IPS DF 6.9 (cell line): ENCODE results near the gene C3orf70.
A peak's percentile ranks its signal among the peaks of the same experiment; 100 is the strongest.

Experiments
- DNase-seq: peaks from one replicate; pipeline ENCODE4 v3.0.0-alpha.2; 2013; ENCODE audit warnings: low read depth, low spot score
- H3K27ac ChIP-seq: one replicate; pipeline ENCODE4 v1.5.1; 2013; ENCODE audit warnings: low read length, control low read depth
- H3K27me3 ChIP-seq: 2 replicates; pipeline ENCODE4 v1.6.1; 2013; ENCODE audit warnings: mild to moderate bottlenecking, low read length; ENCODE audit not compliant: control insufficient read depth, insufficient read depth
- H3K36me3 ChIP-seq: 2 replicates; pipeline ENCODE4 v1.6.1; 2013; ENCODE audit warnings: low read length; ENCODE audit not compliant: control insufficient read depth, insufficient read depth
- H3K4me1 ChIP-seq: 2 replicates; pipeline ENCODE4 v1.6.1; 2013; ENCODE audit warnings: low read length; ENCODE audit not compliant: control insufficient read depth, insufficient read depth
- H3K4me3 ChIP-seq: 2 replicates; pipeline ENCODE4 v1.5.1; 2013; ENCODE audit warnings: mild to moderate bottlenecking, low read length
- H3K9me3 ChIP-seq: 2 replicates; pipeline ENCODE4 v1.6.1; 2013; ENCODE audit warnings: low read length, inconsistent platforms; ENCODE audit not compliant: control insufficient read depth, insufficient read depth
- WGBS: extraction: QIAGEN DNeasy Blood & Tissue Kit; methylation state at CpG from one replicate; pipeline ENCODE4 v1.1.7; 2013; ENCODE audit warnings: mixed read lengths, missing lambda C conversion rate; ENCODE audit not compliant: insufficient read length, insufficient coverage; 5-methylcytosine and 5-hydroxymethylcytosine counted together

C3orf70 gene

GRCh38 chr3:185152410-185153170 is at the start of gene C3orf70:
TSS of gene C3orf70 (minus strand) at chr3:185153060. CDS start at chr3:185152823, 237 bp downstream.
- peaks cover 6% of the 10 kb centered on the region; the same call in 1 of the 2 replicates for H3K4me1 ChIP-seq
- peaks cover 10% of the 10 kb centered on the region for H3K27me3 ChIP-seq
- no peak for DNase-seq
- H3K27ac ChIP-seq: no peak within 1 kb of the TSS
- no peaks in the 10 kb centered on the region for H3K9me3 ChIP-seq
- H3K4me3 ChIP-seq: peak within 1 kb of the TSS; percentile 55; the same call in 1 of the 2 replicates
- no CpG with 5 or more reads among the region's 113 CpGs for WGBS
- no peaks in the 10 kb centered on the region for H3K36me3 ChIP-seq

- Histone ChIP-seq H3K4me1 (no peaks in the 10 kb centered on the region), H3K27ac (no peak overlapping the region), H3K27me3 (no peaks in the 10 kb centered on the region), H3K4me3 (no peak overlapping the region), H3K36me3 (no peaks in the 10 kb centered on the region), H3K9me3 (no peaks in the 10 kb centered on the region)
- no peak for DNase-seq
- WGBS: no CpG with 5 or more reads among the region's 5 CpGs
Measured at GRCh38 chr3:185200639-185201038, 47.8 kb upstream of the C3orf70 start.

DNA sequence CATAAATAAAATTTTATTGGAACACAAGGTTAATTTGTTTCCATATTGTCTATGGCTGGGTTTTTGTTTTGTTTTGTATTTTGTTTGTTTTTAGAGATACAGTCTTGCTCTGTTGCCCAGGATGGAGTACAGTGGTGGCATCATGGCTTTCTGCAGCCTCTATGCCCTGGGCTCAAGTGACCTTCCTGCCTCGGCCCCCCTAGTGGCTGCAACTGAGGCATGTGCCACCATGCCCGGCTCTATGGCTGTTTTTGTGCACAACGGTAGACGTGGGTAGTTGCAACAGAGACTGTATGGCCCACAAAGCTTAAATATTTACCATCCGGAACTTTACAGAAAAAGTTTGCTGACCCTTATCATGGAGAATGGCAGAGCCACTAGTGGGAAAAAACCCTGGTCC is 46.8 kb upstream of the C3orf70 start:
- H3K36me3 ChIP-seq: no peaks in the 10 kb centered on the region
- no peak overlapping the region for H3K27ac ChIP-seq
- no peaks in the 10 kb centered on the region for H3K9me3 ChIP-seq
- no CpG with 5 or more reads among the region's 5 CpGs for WGBS
- no peaks in the 10 kb centered on the region for H3K4me1 ChIP-seq
- no peak for DNase-seq
- H3K27me3 ChIP-seq: no peaks in the 10 kb centered on the region
- no peak overlapping the region for H3K4me3 ChIP-seq

DNA sequence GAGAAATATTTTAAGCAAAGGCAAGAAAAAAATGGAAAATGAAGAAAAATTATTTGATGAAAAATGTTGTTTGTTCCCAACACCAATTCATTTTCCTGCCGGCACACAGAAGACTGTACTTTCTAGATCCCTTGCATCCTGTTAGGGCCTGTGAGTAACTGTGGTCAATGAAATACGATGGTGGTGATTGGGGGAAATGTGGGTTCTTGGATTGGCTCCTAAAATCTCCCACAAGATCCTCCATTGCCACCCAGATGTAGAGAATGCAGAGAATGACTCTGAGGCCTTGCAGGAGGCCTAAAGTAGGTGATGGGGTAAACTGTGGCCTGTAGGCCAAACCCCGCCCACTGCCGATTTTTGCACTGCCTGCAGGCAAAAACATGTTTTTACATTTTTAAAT is 46.3 kb upstream of the C3orf70 start:
- H3K9me3 ChIP-seq: no peaks in the 10 kb centered on the region
- no peak overlapping the region for H3K4me3 ChIP-seq
- H3K36me3 ChIP-seq: no peaks in the 10 kb centered on the region
- no CpG with 5 or more reads among the region's 4 CpGs for WGBS
- H3K4me1 ChIP-seq: no peaks in the 10 kb centered on the region
- H3K27me3 ChIP-seq: no peaks in the 10 kb centered on the region
- no peak overlapping the region for H3K27ac ChIP-seq
- no peak for DNase-seq

GRCh38 chr3:185197068-185197467 is 44.2 kb upstream of the C3orf70 start:
- H3K4me3 ChIP-seq: no peak overlapping the region
- H3K4me1 ChIP-seq: no peaks in the 10 kb centered on the region
- no peak overlapping the region for H3K27ac ChIP-seq
- no CpG with 5 or more reads among the region's 2 CpGs for WGBS
- H3K27me3 ChIP-seq: no peaks in the 10 kb centered on the region
- no peaks in the 10 kb centered on the region for H3K36me3 ChIP-seq
- DNase-seq: no peak
- H3K9me3 ChIP-seq: no peaks in the 10 kb centered on the region

DNA sequence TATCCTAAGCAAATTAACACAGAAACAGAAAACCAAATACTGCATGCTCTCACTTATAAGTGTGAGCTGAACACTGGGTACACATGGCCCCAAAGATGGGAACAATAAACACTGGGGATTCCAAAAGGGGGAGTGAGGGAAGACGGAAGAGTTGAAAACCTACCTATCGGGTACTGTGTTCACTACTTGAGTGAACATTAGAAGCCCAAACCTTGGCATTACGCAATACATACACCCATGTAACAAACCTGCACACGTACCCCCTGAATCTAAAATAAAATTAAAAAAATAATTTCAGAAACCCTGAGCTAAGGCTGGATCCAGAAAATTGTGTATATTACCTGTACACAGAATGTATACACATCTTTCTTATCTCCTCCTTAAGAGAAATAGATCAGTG is 42.8 kb upstream of the C3orf70 start:
- no peak overlapping the region for H3K27ac ChIP-seq
- H3K4me1 ChIP-seq: no peaks in the 10 kb centered on the region
- DNase-seq: no peak
- H3K36me3 ChIP-seq: no peaks in the 10 kb centered on the region
- no CpG with 5 or more reads among the region's 4 CpGs for WGBS
- H3K4me3 ChIP-seq: no peak overlapping the region
- H3K9me3 ChIP-seq: no peaks in the 10 kb centered on the region
- no peaks in the 10 kb centered on the region for H3K27me3 ChIP-seq

GRCh38 chr3:185188816-185189215 is 36.0 kb upstream of the C3orf70 start:
- no peak for DNase-seq
- no peaks in the 10 kb centered on the region for H3K4me1 ChIP-seq
- H3K9me3 ChIP-seq: no peaks in the 10 kb centered on the region
- H3K27ac ChIP-seq: no peak overlapping the region
- H3K4me3 ChIP-seq: no peak overlapping the region
- H3K36me3 ChIP-seq: no peaks in the 10 kb centered on the region
- H3K27me3 ChIP-seq: no peaks in the 10 kb centered on the region

GRCh38 chr3:185187391-185187790 is 34.5 kb upstream of the C3orf70 start:
- H3K9me3 ChIP-seq: no peaks in the 10 kb centered on the region
- no peaks in the 10 kb centered on the region for H3K4me1 ChIP-seq
- WGBS: no CpG with 5 or more reads among the region's 2 CpGs
- no peak overlapping the region for H3K4me3 ChIP-seq
- H3K36me3 ChIP-seq: no peaks in the 10 kb centered on the region
- H3K27ac ChIP-seq: no peak overlapping the region
- DNase-seq: no peak
- H3K27me3 ChIP-seq: no peaks in the 10 kb centered on the region

- H3K27me3 ChIP-seq: no peaks in the 10 kb centered on the region
- H3K4me1 ChIP-seq: peaks cover 3% of the 10 kb centered on the region; the same call in 1 of the 2 replicates
- no peak overlapping the region for H3K27ac ChIP-seq
- no peak overlapping the region for H3K4me3 ChIP-seq
- no peaks in the 10 kb centered on the region for H3K36me3 ChIP-seq
- no peak for DNase-seq
- no CpG with 5 or more reads among the region's 10 CpGs for WGBS
- H3K9me3 ChIP-seq: no peaks in the 10 kb centered on the region
Measured at GRCh38 chr3:185176750-185177359, 24.0 kb upstream of the C3orf70 start.

DNA sequence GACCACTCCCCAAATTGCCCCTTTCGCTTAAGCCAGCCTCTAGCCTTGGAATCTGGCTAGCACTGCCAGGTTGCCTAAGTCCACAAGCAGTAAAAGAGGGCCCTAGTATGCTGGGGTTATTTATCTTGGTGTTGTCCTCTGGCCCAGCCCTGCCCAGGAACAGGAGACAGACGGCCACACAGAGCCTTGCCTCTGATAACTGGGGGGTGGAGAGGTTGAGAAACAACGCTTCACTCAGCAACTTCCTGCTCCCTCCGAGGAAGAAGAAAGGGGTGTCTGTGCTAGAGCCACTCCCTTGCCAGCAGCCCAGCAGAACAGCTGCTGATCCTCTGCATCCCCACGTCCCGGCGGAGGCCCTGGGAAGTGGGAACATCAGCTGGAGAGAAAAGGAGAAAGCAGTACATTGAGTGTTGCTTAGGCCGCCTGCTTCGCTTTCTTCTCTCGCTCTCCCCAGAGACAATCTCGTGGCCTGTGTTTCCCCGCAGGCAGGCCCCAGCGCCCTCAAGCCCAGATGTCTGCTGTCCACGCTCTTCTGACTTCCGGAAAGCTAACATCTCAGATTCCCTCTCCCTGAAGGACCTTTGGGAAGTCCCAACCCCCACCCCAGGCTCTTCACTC is 22.6 kb upstream of the C3orf70 start:
- no peaks in the 10 kb centered on the region for H3K27me3 ChIP-seq
- H3K27ac ChIP-seq: no peak overlapping the region
- WGBS: no CpG with 5 or more reads among the region's 15 CpGs
- H3K9me3 ChIP-seq: no peaks in the 10 kb centered on the region
- no peak overlapping the region for H3K4me3 ChIP-seq
- no peak for DNase-seq
- H3K36me3 ChIP-seq: no peaks in the 10 kb centered on the region
- H3K4me1 ChIP-seq: peaks cover 3% of the 10 kb centered on the region; the same call in 1 of the 2 replicates
